Activated CD8-positive, alpha-beta memory T cell treated with anti-CD3 and anti-CD28 coated beads, Interleukin-2, amount 50 U/mL, for 24 hours (primary cell): ENCODE results near the gene FILIP1L.

Experiments used
- DNase-seq: peaks from one replicate; pipeline ENCODE4 v3.0.0-alpha.2; 2020; ENCODE audit errors: extremely low read depth

The FILIP1L gene

DNA sequence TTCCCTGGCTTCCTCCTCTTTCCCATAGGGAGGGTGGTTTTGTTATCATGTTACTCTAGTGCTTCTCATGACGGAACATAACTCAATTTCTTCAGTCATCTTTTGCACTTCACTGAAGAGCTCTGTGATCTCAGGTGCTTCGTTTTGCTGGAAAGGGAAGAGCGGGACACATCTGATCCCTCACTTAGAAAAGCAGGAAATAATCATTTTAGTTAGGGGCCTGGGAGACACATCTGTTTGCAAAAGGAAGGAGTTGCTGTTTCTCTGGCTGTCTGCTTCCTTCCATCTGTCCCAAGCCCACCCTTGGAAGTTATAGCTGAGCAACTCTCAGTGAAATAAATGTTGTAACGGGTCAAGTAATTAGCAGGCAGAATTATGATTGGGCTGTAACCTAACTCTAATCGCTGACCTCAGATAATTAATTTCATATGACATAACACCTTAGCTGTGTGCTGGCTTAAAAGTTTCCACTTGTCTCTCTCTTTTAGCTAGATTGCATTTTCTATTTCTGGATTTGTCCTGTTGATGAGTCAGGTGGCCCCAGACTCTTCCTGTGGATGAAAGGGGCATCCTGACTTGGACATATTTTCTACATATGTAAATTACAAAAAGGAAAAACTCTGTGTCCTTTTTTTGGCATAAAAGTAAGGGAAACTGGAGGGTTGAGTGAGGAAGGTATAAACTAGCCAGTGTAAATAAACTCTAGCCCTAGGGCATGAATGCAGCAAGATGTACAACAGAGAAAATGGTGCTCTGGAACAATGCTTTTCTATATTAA is 11.0 kb upstream of the FILIP1L start:
- no peak for DNase-seq

- DNase-seq, result no peak
These were observed 10.0 kb upstream of the FILIP1L start for GRCh38 chr3:100124201-100124761.

DNA sequence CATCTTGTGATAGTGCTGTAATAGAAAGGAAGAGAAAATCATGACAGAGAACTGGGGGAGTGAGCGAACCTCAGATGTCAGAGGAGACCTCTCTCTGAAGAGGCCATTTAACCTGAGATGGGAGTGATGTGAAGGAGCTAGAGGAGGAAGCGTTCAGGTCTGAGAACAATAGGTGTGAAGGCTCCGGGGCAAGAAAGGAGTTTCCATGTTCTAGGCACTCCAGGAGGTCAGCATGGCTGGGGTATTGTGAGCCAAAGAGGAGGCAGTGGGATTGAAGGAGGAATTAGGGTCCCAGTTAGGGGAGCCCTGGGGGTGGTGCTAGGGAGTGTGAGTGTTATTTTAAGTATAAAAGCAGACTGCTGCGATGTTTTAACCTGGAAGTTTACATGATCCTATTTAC is 8.8 kb upstream of the FILIP1L start:
- no peak for DNase-seq

DNA sequence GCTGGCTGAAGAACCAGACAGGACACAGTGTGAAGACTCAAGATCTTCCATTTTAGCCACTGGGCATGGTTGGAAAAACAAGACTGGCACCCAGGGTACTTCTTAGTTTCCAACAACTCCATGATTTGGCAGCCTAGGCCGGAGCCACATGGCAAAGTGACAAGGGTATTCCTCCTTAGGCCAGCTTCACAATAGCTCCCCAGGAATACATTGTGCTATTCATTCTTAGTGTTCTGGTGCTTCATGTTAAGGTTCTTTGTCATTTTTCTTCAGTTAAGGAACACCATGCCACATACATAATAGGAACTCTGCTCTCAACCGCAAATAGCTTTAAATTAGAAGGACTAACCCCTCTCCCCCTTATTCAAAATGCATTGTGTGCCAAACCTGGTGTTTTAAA is 8.0 kb upstream of the FILIP1L start:
- DNase-seq, result no peak

DNA sequence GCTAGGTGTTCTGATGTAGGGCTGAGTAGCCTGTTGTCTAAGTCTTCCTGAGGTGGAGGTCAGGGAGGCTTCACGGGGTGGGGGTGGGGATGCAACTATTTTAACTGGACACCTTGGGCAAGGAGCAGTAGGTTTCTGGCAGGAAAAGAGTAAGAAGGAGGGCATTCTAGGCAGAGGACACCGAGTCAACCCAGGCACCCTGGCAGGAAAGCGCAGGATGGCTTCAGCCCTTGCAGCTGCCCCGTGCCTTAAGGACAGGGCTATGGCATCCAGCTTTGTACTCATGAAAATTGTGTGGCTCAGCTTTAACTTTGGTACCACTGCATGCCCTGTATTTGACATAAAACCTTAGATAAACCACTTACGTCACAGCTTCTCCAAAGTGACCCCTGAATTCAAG is 6.4 kb upstream of the FILIP1L start:
- DNase-seq, result no peak

DNA sequence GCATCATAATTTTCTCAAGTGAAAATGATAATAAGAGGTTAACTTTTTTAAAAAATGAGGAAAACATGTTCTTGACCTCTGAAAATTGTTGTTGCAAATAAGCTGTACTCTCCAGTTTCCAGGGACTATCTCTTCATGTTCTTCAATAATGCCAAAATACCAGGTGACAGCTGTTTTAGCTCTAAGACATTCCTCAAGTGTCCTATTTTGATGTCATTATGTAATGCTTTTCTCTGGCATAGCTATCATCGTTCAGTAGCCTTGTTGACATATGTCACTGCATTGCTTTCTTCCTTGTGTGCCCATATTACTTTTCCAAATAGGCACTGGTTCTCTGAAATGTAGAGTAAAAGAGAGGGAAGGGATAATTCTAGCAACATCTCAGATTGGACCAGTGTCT is 5.7 kb upstream of the FILIP1L start:
- DNase-seq, result no peak

- no peak for DNase-seq
These were observed 2.8 kb upstream of the FILIP1L start for GRCh38 chr3:100117093-100117492.

GRCh38 chr3:100113723-100114412 is 433 bp downstream of the FILIP1L start:
- no peak for DNase-seq

GRCh38 chr3:100111728-100112127 is 2.6 kb downstream of the FILIP1L start:
- DNase-seq, result no peak

GRCh38 chr3:100110162-100110561 is 4.1 kb downstream of the FILIP1L start:
- DNase-seq, result no peak

DNA sequence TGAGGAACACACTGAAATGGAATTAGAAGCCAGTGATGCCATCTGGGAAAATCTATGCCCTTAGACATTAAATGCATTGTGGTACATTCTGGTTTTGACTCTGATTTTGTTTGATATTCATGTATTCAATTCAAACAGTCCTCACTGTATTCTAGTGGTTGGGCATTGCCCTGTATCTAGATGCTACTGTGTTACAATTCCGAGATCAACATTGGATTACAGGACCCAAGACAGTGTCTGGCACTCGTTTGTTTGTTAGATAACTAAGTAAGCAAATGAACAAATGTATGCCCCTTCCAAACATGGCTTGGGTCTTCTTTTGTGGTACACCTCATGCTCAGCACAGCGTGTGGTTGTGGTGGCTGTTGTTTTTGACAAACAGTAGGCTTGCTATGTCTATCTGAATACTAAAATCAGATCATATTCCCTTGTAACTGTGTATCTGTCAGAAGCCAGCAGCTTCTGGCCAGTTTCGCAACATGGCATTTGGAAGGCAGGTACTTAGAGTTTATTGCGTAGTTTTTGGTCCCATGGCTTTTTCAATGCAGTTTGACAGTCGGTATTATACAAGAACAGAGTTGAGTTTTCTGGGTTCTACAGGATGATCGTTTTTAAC is 5.7 kb downstream of the FILIP1L start:
- DNase-seq, result no peak

GRCh38 chr3:100107221-100107814 is 7.0 kb downstream of the FILIP1L start:
- DNase-seq, result no peak

DNA sequence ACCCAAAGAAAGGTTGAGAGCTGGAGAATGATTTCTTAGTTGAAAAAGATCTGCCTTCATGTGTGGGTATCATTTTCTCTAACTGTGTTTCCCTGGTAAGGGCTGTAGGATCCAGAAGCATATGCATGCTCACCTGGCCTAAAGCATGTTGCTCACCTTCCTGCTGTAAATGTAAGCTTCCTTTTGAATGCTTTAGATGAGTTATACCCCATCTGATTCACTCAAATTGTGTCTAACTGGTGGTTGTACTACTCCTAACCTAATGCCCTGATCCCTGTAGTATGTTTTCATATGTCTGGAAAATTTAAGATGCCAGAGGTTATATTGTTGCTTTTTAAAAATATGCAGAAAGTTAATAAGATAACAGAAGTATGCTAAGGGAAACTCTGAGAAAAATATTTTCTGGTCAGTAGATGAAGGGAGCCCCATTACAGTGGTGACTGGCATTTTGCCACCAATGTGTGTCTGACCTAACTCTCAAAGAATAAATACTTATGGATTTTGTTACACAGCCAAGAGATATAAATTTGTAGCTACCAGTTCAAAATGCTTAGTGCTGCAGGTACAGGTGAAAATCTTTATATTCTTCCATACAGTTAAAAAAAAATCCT is 7.7 kb downstream of the FILIP1L start:
- no peak for DNase-seq

DNA sequence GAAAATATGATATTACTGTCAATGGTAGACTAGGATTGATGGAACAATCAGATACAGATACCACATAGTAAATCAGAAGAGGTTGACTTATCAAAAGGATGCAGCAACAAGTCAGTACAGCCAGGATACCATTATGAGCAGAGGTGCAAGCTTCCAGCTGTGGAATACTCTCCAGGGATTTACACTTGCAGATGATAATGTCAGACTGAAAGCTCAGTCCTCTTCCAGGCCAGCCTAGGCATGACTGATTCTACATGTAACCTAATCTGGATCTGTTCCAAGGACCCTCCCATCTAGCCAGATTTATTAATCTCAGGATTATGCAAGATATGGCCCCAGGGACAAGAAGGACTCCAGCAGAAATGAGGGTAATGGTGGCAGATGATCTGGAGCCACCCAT is 8.2 kb downstream of the FILIP1L start:
- no peak for DNase-seq

- no peak for DNase-seq
These were observed 8.8 kb downstream of the FILIP1L start for GRCh38 chr3:100105501-100105900.

GRCh38 chr3:100104817-100105413 is 9.4 kb downstream of the FILIP1L start:
- no peak for DNase-seq

- DNase-seq, result no peak
These were observed 9.9 kb downstream of the FILIP1L start for GRCh38 chr3:100104442-100104798.

GRCh38 chr3:100103558-100104441 is 10.5 kb downstream of the FILIP1L start:
- no peak for DNase-seq

- no peak for DNase-seq
These were observed 11.5 kb downstream of the FILIP1L start for GRCh38 chr3:100102757-100103156.

DNA sequence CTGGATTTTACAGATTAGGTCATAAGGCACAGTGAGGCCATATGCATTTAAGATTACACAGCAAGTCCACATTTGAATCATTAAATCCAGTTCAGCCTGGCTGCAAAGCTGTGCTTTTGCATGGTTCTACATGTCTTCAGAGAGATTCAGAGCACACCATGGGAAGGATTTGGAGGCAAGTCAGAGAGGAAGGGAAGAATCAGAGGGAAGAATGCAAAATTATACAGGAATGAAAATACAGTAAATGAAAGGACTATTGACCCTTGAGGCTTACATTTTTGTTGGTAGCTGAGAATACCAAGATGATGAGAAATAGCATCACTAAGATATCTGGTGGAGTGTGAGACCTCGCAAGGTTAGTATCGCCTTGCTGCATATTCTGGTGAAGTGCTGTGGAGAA is 13.9 kb downstream of the FILIP1L start:
- DNase-seq, result no peak

GRCh38 chr3:100099621-100100020 is 14.7 kb downstream of the FILIP1L start:
- no peak for DNase-seq
